GDM1 (cell line): Measurements from ENCODE around the gene RABGAP1L.
"Not testable (repeated sequence)": the region's sequence is repeated elsewhere in the genome, so short reads cannot be mapped to it uniquely, and the experiment has no call there.

Source experiments
- DNase-seq: peaks from one replicate; lab custom pipeline; 2025; lab: John Stamatoyannopoulos, UW

RABGAP1L gene

DNA sequence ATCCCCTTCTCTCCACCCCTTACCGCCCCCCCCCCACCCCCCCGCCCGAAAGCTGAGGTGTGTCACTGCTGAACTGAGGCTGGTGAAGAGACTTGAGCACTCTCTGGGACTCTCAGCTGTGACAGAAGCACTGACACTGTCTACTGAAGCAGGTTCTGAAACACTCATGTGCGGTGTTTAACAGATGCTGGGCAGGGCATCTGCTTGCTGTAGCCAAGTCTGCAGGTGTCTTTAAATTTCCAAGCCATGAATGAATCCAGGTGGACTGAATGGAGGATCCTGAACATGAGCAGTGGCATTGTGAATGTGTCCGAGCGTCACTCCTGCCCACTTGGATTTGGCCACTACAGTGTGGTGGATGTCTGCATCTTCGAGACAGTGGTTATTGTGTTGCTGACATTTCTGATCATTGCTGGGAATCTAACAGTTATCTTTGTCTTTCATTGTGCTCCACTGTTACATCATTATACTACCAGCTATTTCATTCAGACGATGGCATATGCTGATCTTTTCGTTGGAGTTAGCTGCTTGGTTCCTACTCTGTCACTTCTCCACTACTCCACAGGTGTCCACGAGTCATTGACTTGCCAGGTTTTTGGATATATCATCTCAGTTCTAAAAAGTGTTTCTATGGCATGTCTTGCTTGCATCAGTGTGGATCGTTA, 288.7 kb downstream of the RABGAP1L start, which contains the start of gene GPR52:
Gene GPR52, plus strand, starts transcription at position 99 of the 665 bp plus-strand sequence. Its CDS starts 148 bp downstream, at position 247.
- no peak for DNase-seq

- no peak for DNase-seq
Measured at GRCh38 chr1:174448531-174448883, 289.2 kb downstream of the RABGAP1L start.

DNA sequence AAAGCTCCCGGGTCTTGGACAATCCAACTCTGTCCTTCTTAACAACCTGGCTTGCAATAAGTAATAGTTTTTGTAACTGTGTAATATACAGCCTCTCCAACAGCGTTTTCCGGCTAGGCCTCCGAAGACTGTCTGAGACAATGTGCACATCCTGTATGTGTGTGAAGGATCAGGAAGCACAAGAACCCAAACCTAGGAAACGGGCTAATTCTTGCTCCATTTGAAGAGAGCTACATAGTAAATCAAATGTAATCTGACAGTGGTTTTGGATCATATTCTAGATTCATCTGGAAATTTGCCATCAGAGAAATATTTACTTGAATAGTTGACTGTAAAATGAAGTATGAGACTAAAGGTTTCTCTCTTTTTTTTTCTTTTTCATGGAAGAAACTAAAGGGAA, 289.7 kb downstream of the RABGAP1L start:
- DNase-seq: no peak

GRCh38 chr1:174451408-174451807, 292.1 kb downstream of the RABGAP1L start:
- no peak for DNase-seq

- no peak for DNase-seq
Measured at GRCh38 chr1:174465855-174466254, 306.5 kb downstream of the RABGAP1L start.

GRCh38 chr1:174466607-174467006, 307.3 kb downstream of the RABGAP1L start:
- no peak for DNase-seq

DNA sequence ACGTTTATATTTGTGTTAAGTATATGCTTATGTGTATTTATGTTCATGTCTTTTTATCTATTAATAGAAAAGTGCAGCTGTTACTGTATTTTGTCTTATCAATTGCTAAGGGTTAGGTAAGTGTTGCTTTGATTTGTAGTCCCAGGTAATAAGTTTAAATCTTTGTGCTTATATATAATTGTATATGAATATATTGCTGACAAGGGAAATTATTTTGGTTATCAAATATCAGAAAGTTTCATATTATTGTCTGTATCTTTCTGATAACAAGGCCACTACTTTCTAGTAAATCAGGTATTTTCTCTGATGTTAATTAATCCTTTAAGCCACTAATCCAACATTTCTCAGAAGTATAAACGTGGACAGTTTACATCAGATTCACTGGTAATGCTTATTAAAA, 309.7 kb downstream of the RABGAP1L start:
- no peak for DNase-seq

GRCh38 chr1:174469687-174470086, 310.4 kb downstream of the RABGAP1L start:
- DNase-seq: no peak

DNA sequence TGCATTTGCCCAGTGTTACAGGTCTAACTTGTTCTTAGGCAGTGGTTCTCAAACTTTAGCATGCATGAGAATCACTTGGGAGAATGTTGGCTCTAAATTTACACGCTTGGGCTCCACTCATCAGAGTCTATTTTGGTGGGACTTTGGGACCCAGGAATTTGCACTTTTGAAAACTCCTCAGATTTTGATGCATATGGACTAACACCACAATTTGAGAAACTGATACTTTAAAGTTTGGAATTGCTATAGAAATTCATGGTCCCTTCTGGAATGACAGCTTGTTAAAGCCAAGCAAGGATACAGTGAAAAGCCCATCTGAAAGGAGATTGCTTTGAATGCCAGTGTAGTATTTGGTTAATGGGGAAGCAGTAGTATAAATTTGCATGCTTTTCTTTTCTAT, 320.0 kb downstream of the RABGAP1L start:
- no peak for DNase-seq

GRCh38 chr1:174480324-174480723, 321.0 kb downstream of the RABGAP1L start:
- DNase-seq: no peak

DNA sequence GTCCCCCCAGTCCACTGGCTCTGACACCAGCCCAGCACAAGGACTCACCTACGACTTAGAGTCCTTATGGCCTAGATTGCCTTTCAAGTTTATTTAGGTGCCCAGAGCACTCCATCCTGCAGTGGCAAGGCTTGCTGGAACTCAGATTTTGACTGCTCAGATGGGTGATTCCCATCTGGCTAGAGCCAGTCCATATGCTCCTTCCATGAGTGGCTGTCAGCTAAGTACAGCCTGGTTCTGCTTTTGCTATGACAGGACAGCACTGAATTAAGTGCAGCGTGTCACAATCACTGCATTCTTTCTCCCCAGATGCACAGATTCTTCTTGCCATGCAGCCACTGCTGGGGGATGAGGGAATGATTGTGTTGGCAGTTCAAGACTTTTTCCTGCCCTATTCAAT, 332.3 kb downstream of the RABGAP1L start:
- no peak for DNase-seq

DNA sequence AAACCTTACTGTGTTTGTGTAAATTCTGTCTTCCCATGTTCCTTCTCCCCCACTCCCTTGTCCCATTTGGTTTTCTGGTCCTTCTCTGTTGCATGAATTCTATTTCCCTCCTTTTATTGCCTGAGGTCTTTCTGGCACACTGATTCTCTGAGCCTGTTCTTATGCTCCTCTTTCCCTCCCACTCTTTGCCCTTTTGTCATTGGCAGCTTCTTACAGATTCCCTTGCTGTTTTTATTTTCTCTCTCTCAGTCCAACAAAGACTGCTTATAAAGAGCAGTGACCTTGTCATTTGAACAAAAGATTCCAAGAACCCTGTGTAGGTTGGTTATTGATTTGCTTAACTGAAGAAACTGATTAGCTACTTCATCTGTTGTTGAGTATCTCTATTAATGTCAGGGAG, 338.2 kb downstream of the RABGAP1L start:
- DNase-seq: no peak

GRCh38 chr1:174516755-174517154, 357.4 kb downstream of the RABGAP1L start:
- DNase-seq: not testable (repeated sequence)

GRCh38 chr1:174519844-174520243, 360.5 kb downstream of the RABGAP1L start:
- DNase-seq: no peak

DNA sequence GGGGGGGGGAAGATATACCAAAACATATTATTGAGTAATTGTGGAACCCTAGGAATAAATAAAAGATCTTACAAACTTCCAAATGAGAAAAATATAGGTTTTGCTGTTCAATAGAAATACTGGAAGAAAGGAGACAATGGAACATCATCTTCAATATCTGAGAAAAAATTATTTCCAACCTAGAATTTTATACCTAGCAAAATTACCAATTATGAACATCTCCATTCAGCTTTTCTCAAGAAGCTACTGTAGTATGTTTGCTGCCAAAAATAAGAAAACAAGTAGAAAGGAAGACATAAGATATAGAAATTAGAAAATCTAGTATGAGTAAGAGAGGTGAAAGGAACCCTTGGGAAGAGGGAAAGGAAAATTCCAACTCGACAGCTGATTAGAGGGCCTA, 372.4 kb downstream of the RABGAP1L start:
- no peak for DNase-seq

GRCh38 chr1:174534789-174535188, 375.5 kb downstream of the RABGAP1L start:
- DNase-seq: no peak

- DNase-seq: no peak
Measured at GRCh38 chr1:174535207-174535606, 375.9 kb downstream of the RABGAP1L start.

GRCh38 chr1:174543421-174543820, 384.1 kb downstream of the RABGAP1L start:
- not testable (repeated sequence) for DNase-seq

DNA sequence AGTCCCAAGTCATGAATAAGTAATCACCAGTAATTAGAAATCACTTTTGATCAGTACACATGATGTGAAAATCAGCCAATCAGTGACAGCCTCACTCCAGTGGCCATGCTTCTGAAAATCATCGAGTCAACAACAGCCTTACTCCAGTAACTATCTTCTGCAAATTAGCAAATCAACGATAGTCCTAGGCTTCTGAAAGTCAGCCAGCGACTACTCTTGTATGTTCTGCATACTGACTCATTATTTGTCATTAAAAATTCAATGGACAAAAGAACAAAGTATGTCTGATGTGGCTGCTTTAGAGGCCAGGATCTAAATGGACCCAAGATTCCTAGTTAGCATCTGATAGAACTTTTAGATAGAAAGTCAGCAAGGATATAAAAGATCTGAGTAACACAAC, 391.0 kb downstream of the RABGAP1L start:
- DNase-seq: no peak

DNA sequence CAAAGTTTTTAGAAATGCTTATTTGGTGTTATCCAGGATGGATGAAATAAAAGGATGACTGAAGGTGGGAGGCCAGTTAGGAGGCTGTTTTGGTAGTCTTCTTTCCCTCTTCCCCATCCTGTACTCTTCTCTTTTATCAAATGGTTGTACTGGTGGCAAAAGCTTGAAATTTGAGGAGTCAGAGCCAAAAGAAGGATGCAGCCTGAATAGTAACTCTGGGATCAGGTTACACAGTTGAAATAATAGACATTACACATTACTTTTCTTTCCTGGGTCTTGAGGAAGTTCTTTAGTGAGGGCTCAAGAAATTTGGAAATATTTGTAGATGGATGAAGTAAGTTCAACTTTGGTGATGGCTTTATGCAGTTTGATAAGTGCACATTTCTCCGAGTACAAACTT, 397.1 kb downstream of the RABGAP1L start:
- no peak for DNase-seq

DNA sequence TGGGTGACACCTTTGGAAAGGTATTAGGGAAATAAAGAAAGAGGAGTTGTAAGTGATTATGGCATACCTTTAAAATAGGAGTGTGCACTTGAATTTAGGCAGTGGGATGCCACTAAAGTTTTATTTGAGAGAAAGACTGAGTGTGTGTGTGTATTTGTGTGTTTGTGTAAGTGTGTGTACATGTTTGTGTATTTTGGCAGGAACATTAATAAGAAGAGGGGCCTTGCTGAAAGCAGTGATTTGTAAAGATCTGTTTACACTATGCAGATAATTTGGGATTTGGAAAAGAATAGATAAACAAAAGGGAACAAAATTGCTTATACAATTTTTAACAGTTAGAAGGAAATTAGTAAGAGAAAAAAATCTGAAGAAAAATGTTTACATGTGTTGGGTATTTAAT, 409.2 kb downstream of the RABGAP1L start:
- no peak for DNase-seq

GRCh38 chr1:174569240-174569639, 409.9 kb downstream of the RABGAP1L start:
- no peak for DNase-seq

GRCh38 chr1:174572771-174573170, 413.5 kb downstream of the RABGAP1L start:
- no peak for DNase-seq

- not testable (repeated sequence) for DNase-seq
Measured at GRCh38 chr1:174576120-174576519, 416.8 kb downstream of the RABGAP1L start.
